Measurements from ENCODE around the gene TAGLN3.
"Not testable (repeated sequence)": the region's sequence is repeated elsewhere in the genome, so short reads cannot be mapped to it uniquely, and the experiment has no call there.

The TAGLN3 gene

DNA sequence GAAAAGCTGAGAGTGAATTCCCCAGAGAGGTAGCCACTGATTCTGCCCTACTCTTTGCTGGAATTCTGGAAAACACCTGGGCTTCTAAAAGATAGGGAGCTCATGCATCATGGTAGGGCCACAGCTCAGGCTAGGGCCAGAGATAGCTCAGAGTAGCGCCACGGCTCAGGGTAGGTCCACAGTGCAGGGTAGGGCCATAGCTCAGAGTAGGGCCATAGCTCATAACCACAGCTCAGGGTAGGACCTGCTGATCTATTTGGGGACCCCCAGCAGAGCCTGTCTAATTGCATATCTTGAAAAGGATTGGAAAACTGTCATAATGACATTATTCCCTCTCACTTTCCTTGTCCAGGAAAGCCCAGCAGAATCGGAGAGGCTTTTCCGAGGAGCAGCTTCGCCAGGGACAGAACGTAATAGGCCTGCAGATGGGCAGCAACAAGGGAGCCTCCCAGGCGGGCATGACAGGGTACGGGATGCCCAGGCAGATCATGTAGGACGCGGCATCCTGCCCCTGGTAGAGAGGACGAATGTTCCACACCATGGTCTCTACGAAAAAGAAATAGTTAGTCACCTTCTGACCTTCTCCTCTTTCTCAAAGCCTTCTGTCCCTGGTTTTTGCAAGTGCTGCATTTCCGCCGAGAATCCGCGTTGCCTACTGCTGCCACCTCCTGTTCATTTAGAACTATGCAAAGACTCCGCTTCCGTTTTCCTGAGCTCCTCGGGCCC lies 14.5 kb downstream of the TAGLN3 start:
- Mint-ChIP-seq H3K27ac (peak overlapping the region; percentile 35 to 77), H3K27me3 (no peaks in the 10 kb centered on the region), H3K4me3 (no peak overlapping the region), H3K4me1 (peaks cover 18% of the 10 kb centered on the region), H3K9me3 (no peaks in the 10 kb centered on the region)
- ATAC-seq (peak; percentile 84), DNase-seq (peak; percentile 51 to 71)

DNA sequence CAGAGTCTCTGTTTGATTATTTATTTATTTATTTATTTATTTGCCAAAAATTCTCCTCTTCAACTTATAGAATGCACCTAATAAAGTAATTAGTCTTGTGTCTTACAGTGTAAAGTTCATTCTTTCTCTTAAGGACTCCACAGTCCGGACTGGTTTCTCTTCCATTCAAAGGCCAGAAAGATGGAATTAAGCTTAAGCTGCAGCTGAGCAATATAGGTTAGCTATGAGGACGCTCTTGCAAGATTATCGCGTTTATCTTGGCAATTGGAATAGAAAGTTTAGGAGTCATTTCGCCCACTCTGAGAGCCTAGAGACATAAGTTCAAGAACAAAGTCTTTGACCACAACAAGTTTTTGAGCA lies 15.0 kb downstream of the TAGLN3 start:
- Mint-ChIP-seq H3K27me3 (no peaks in the 10 kb centered on the region), H3K27ac (no peak overlapping the region), H3K9me3 (no peaks in the 10 kb centered on the region), H3K4me1 (peaks cover 18% of the 10 kb centered on the region), H3K4me3 (no peak overlapping the region)
- ATAC-seq (no peak), DNase-seq (no peak)

DNA sequence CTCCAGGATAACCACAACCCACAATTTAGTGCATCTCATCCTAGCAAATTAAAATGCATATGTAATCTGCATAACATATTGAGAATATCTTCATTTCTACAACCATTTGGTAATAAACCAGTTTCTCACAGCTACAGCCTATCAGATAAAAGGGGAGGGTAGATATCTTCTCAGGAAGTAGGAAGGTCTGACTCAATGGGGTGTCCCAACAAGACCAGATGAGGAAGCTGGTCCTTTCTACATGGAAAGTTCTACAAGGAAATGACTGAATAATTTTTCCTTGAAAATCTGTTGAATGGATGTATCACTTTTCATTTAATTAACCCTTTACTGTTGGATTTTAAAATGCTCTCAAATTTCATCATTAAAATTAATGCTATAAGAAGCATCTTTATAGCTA lies 18.4 kb downstream of the TAGLN3 start:
- Mint-ChIP-seq H3K9me3 (no peaks in the 10 kb centered on the region), H3K4me3 (no peak overlapping the region), H3K4me1 (peaks cover 18% of the 10 kb centered on the region), H3K27ac (no peak overlapping the region), H3K27me3 (no peaks in the 10 kb centered on the region)
- DNase-seq = no peak
- ATAC-seq = no peak

DNA sequence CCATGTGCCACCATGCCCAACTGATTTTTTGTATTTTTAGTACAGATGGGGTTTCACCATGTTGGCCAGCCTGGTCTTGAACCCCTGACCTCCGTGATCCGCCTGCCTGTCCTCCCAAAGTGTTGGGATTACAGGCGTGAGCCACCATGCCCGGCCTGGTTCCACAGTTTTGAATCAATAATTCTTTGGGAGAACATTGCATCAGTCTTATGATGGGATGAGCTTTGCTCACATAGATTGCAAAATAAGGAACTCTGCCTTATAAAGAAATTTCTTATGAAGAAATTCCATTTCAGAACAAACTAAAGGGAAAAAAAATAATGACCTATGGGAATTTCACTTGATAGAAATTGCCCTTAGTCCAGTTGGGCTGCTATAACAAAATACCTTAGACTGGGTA lies 20.0 kb downstream of the TAGLN3 start:
- DNase-seq (no peak), ATAC-seq (no peak)
- no peak overlapping the region for H3K4me3 Mint-ChIP-seq
- peaks cover 6% of the 10 kb centered on the region for H3K4me1 Mint-ChIP-seq
- H3K27me3 Mint-ChIP-seq = no peaks in the 10 kb centered on the region
- H3K9me3 Mint-ChIP-seq = no peaks in the 10 kb centered on the region
- no peak overlapping the region for H3K27ac Mint-ChIP-seq

DNA sequence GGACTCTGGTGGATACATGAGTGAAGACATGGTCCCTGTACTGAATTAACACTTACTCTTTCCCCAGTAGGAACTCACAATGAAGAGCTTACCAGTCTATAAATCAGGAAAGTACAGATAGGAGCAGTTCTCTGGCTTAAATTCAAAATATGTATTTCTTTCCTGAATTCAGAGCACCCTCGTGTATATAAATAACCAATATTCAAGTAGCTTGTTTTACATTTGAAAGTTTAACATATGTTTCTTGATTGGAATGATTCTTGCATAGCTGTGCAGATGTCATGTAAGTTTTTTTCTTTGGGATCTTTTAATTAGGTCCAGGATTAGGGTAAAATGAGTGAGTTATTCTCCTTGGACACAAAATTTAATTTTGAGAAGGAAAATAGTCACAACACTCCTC lies 21.0 kb downstream of the TAGLN3 start:
- no peak for DNase-seq
- ATAC-seq = no peak
- no peak overlapping the region for H3K4me3 Mint-ChIP-seq
- H3K9me3 Mint-ChIP-seq = no peaks in the 10 kb centered on the region
- H3K4me1 Mint-ChIP-seq = no peaks in the 10 kb centered on the region
- no peaks in the 10 kb centered on the region for H3K27me3 Mint-ChIP-seq
- H3K27ac Mint-ChIP-seq = no peak overlapping the region

DNA sequence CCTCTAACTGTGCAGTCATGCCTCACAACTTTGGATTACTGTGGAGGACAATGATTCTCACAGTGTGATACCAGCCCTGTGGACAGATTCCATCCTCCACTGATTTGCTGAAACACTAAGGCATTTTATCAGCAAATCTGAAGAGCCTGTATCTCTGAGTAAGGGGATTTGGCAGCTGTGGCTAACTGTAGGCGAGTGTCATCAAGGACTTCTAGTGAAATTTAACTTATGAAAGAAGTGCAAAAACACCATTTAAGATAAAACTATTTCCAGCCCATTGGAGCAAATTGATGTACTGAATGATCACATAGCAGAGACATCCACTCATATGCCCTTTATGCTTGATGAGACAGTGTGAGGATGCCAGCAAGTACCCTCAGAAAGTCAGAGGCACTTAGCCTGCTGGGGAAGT lies 22.0 kb downstream of the TAGLN3 start:
- Mint-ChIP-seq H3K9me3 (no peaks in the 10 kb centered on the region), H3K4me1 (no peaks in the 10 kb centered on the region), H3K27ac (no peak overlapping the region), H3K27me3 (no peaks in the 10 kb centered on the region), H3K4me3 (no peak overlapping the region)
- ATAC-seq (no peak), DNase-seq (no peak)

DNA sequence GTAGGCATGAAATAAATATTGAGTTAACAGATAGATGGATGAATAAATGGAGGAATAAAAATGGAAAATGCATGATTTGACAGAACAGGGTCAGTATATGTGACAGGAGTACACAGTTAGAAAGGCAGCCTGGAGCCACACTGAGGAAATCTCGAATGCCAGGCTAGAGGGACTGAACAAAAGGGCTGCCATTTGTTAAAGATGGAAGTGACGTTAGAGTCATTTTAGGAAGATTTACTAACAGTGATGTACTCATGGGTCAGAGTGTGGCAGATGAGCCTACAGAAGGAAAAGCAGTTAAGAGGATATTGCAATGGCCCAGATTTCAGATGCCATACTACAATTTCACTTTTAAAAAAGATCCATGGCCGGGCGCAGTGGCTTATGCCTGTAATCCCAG lies 28.4 kb downstream of the TAGLN3 start:
- no peaks in the 10 kb centered on the region for H3K4me1 Mint-ChIP-seq
- H3K27me3 Mint-ChIP-seq = no peaks in the 10 kb centered on the region
- no peak overlapping the region for H3K4me3 Mint-ChIP-seq
- H3K27ac Mint-ChIP-seq = no peak overlapping the region
- ATAC-seq = no peak
- H3K9me3 Mint-ChIP-seq = no peaks in the 10 kb centered on the region
- DNase-seq = no peak

DNA sequence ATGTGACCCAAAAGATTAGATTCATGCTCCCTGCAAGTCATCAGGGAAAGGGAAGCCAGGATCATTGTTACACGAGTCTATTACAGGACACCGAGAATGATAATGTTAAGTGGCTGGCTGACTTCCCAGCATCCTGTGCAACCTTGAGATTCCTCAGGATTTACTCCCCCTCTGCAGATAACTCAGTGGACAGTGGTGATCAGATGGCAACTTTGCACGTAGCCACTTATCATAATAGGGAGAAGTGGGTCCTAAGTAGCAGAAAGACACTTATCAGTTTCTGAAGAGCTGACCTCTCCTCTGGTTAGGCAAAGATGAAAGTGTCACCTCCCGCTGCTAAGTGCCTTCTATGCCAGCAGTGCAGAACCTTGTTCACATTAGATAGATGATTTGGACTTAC lies 29.1 kb downstream of the TAGLN3 start:
- Mint-ChIP-seq H3K4me3 (no peak overlapping the region), H3K4me1 (no peaks in the 10 kb centered on the region), H3K27ac (no peak overlapping the region), H3K27me3 (no peaks in the 10 kb centered on the region), H3K9me3 (no peaks in the 10 kb centered on the region)
- DNase-seq = no peak
- ATAC-seq = no peak

DNA sequence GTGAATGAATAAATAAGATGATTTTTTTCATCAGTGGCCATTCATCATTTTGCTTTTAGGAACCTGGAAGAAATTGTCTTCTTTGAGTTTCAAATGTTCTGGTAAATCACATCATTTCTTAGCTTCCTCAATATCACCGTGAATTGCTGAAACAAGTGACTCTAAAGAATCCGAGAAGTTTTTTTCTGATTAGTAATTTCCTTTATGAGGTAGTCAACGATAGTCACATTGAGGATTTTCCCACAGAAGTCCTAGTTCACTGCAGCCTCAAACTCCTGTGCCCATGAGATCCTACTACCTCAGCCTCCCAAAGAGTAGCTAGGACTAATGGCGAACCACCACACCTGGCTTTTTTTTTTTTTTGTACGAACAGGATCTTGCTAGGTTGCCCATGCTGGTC lies 32.2 kb downstream of the TAGLN3 start:
- ATAC-seq (no peak), DNase-seq (no peak)
- no peaks in the 10 kb centered on the region for H3K4me1 Mint-ChIP-seq
- no peaks in the 10 kb centered on the region for H3K9me3 Mint-ChIP-seq
- H3K4me3 Mint-ChIP-seq = no peak overlapping the region
- no peaks in the 10 kb centered on the region for H3K27me3 Mint-ChIP-seq
- no peak overlapping the region for H3K27ac Mint-ChIP-seq

DNA sequence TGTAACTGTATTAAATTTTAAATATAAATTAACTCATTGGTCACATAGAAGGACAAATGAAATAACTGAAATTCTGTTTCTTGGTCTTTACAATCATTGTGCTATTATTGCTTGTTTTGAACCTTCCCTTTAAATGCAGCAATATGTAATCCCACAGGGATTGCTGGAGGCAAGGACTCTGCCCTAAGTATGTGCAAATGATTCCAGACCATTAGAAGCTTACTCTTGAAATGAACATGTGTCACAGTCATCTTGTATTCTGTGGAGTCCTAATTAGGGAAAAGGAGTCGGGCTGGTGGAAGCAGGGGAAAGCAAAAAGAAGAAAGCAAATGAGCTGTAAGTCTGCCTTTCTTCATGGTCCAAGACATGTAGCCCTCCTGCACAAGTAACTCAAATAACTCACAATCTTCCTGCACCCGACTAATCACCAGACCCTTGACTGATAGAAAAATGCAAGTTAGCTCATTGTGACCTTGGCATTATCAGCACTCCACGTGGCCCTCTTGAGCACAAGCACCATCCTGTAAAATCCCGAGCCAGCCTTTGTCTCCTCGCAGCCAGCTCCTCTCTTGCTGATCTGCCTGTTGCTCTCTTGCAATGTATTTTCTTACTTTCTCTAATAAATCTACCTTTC lies 33.5 kb downstream of the TAGLN3 start:
- H3K27ac Mint-ChIP-seq = no peak overlapping the region
- H3K9me3 Mint-ChIP-seq = no peaks in the 10 kb centered on the region
- DNase-seq (no peak), ATAC-seq (no peak)
- H3K27me3 Mint-ChIP-seq = no peaks in the 10 kb centered on the region
- H3K4me1 Mint-ChIP-seq = no peaks in the 10 kb centered on the region
- no peak overlapping the region for H3K4me3 Mint-ChIP-seq

DNA sequence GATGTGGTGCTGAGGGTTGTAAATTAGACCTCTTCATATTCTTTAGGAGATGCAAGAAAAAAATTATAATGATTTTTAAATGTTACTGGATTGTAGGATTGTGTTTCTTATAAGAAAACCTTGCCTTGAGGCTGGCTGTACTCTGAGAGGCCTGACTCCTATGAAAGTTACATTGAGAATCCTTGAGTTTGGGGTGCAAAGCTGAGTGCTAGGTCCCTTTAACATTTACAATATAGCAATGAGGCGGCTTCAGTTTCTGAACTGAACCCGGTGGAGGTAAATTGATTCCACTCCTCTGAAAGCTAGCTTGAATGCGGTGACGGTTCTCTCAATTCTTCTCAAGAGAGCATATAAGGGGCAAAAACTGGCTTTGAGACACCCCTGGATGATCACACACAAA lies 35.7 kb downstream of the TAGLN3 start, which contains the start of gene TMPRSS7:
Gene TMPRSS7, plus strand, starts transcription at position 301 of the 400 bp plus-strand sequence. CDS start 110 bp downstream, outside the sequence.
- Mint-ChIP-seq H3K4me3 (no peak within 1 kb of the TSS), H3K27ac (no peak within 1 kb of the TSS), H3K9me3 (peaks cover 0 to 5% of the 10 kb centered on the region in 2 donors), H3K4me1 (no peaks in the 10 kb centered on the region), H3K27me3 (no peaks in the 10 kb centered on the region)
- DNase-seq (no peak), ATAC-seq (no peak)

DNA sequence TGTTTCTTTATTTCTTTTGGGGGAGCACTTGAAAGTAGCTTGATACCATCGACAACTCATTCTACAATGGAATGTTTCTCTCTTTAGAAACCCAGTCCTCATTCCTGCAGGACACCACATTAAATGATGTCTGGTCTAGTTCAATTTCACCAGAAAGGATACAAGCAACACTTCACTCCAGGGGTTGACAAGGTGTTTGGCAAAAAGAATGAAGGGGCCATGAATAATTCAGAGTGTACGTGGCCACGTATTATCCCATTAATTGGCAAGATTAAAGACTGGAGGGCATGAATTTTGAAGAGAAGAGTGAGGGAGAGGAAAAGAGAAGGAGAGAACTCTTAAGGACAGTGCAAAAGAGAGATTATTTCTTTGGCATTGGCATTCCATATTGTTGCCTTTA lies 36.5 kb downstream of the TAGLN3 start:
- Mint-ChIP-seq H3K27ac (no peak overlapping the region), H3K9me3 (peaks cover 0 to 5% of the 10 kb centered on the region in 2 donors), H3K4me1 (no peaks in the 10 kb centered on the region), H3K27me3 (no peaks in the 10 kb centered on the region), H3K4me3 (no peak overlapping the region)
- no peak for DNase-seq
- ATAC-seq = no peak

DNA sequence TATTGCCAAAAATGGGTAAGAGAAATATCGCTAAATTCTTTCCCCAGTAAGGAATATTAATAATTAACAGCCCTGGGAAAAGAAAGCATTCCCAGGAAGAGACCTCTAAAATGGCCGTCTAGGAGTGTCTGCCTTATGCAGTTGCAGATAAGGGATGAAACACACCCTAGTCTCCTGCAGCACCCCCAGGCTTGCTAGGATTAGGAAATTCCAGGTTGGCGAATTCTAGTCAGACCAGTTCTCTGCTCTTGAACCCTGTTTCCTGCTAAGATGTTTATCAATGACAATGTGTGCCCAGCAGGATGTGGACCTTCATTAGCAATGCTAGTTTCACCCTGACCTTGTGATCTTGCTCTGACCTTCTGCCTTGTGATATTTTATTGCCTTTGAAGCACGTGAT lies 38.5 kb downstream of the TAGLN3 start:
- H3K27me3 Mint-ChIP-seq, H3K4me3 Mint-ChIP-seq, H3K27ac Mint-ChIP-seq, H3K9me3 Mint-ChIP-seq, H3K4me1 Mint-ChIP-seq, DNase-seq, ATAC-seq: not testable (repeated sequence)

DNA sequence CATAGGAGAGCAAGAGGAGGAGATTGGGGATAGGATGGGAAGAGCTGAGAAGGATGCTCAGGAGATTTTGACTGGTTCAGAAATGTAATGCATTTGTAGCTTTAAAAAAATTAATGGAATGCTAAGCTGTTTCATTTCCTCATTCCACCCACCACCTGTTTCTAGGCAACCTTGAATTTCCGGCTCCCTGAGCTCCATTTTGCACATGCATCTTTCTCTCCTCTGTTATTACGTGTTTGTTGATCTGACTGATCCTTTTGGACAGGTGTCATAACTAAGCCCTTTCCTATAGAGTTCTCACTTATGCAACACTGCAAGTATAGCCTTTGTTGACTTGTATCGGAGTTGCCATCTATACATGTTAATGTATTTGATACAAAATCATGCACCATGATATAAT lies 40.1 kb downstream of the TAGLN3 start:
- H3K9me3 Mint-ChIP-seq = peaks cover 0 to 5% of the 10 kb centered on the region in 2 donors
- H3K27ac Mint-ChIP-seq = no peak overlapping the region
- no peak for ATAC-seq
- no peaks in the 10 kb centered on the region for H3K4me1 Mint-ChIP-seq
- H3K4me3 Mint-ChIP-seq = no peak overlapping the region
- H3K27me3 Mint-ChIP-seq = no peaks in the 10 kb centered on the region
- DNase-seq = no peak

DNA sequence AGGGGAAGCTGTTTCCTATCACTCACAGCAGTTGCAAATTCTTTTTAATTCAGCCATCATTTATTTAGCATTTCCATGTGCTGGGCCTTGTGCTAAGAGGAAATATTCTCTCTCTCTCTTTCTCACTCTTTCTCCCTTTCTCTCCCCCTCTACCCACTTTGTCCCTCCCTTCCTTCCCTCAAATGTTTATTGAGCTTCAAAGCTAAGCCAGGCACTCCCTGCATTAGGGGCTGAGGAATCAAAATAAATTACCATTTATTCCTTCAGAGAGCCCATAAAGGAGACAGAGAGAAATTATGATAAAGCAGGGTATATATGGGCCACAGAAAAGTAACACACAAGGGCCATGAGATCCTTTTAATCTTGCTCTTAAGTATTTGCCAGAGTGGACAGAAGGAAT lies 42.6 kb downstream of the TAGLN3 start:
- H3K9me3 Mint-ChIP-seq = peaks cover 0 to 5% of the 10 kb centered on the region in 2 donors
- no peak for DNase-seq
- ATAC-seq = no peak
- H3K27me3 Mint-ChIP-seq = no peaks in the 10 kb centered on the region
- H3K4me3 Mint-ChIP-seq = no peak overlapping the region
- H3K27ac Mint-ChIP-seq = no peak overlapping the region
- no peaks in the 10 kb centered on the region for H3K4me1 Mint-ChIP-seq

DNA sequence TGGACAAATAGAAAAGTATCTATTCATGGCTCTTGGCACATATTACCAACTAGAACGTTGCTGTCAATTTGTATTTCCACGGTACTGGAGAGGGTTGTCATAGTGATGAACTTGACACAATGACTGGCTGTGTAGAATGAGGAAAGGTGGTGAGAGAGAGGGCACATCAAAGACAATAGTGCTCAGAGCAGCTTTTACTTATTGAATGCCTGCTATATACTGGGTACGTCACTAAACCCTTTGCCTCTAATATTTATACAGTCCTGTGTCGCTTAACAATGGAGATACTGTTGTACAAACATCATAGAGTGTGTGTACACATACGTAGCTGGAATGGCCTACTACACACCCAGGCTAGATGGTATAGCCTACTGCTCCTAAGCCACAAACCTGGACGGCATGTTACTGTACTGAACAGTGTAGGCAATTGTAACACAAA lies 44.1 kb downstream of the TAGLN3 start:
- Mint-ChIP-seq H3K4me1 (peaks cover 7% of the 10 kb centered on the region), H3K27me3 (no peaks in the 10 kb centered on the region), H3K9me3 (no peaks in the 10 kb centered on the region), H3K4me3 (no peak overlapping the region), H3K27ac (no peak overlapping the region)
- no peak for ATAC-seq
- no peak for DNase-seq
